Measurements from ENCODE around the gene GALNT6.

DNA sequence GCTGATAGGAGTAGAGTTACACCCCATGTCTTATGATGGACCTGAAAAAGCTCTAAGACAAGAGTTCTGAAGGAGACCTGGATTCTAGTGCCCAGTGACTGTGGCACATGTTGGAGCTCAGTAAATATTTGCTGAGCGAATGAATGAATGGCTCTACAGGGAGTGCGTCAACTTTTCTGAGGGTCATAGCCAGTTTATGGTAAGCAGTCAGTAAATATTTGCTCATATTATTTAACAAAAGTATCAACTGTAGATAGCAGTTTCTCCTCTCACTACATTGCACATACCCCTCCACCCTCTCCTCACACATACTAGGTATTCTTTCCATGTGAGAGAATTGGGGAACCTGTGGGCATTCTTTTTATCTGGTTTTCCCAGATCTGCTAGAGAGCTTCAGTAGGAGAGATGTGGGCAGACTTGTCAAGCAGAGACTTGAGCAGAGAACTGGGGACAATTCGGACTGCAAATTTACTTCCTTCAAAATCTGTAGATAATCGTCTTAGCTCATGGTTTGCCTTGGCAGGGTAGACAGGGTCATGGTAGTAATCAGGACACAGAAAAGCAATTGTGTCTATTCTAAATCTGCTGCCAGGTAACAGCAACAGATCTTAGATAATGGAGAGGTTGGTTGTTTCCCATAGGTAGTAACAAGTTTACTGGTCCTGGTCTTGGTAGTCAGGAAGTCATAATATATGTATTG lies 39.1 kb upstream of the GALNT6 start:
- TF ChIP-seq, protein P1, sequence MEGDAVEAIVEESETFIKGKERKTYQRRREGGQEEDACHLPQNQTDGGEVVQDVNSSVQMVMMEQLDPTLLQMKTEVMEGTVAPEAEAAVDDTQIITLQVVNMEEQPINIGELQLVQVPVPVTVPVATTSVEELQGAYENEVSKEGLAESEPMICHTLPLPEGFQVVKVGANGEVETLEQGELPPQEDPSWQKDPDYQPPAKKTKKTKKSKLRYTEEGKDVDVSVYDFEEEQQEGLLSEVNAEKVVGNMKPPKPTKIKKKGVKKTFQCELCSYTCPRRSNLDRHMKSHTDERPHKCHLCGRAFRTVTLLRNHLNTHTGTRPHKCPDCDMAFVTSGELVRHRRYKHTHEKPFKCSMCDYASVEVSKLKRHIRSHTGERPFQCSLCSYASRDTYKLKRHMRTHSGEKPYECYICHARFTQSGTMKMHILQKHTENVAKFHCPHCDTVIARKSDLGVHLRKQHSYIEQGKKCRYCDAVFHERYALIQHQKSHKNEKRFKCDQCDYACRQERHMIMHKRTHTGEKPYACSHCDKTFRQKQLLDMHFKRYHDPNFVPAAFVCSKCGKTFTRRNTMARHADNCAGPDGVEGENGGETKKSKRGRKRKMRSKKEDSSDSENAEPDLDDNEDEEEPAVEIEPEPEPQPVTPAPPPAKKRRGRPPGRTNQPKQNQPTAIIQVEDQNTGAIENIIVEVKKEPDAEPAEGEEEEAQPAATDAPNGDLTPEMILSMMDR (IDR thresholded peaks at IDR 0.05) = no peak
- TF ChIP-seq EP300 (IDR thresholded peaks at IDR 0.05) (no peak), MAX (IDR thresholded peaks at IDR 0.05) (no peak), REST (IDR thresholded peaks at IDR 0.05) (no peak), CHD2 (IDR thresholded peaks at IDR 0.05; ENCODE audit: low read length, partially characterized antibody) (no peak)
